Muscle of leg (tissue), 11 donors: ENCODE results near the gene ADK. TPM values are rescaled to one million over a fixed set of nuclear protein-coding genes. Genes with fewer than 3 reads are reported as not detected.
"Not testable (repeated sequence)": the region's sequence is repeated elsewhere in the genome, so short reads cannot be mapped to it uniquely, and the experiment has no call there.

Source experiments
- DNase-seq: peaks from one replicate; pipeline ENCODE4 v3.0.0; 2013
- H3K27ac ChIP-seq: one replicate; pipeline ENCODE4 v1.5.1; 2013; ENCODE audit warnings: mild to moderate bottlenecking, low read length, control low read depth
- H3K27me3 ChIP-seq: one replicate; pipeline ENCODE4 v1.6.1; 2013; ENCODE audit warnings: low read length; ENCODE audit not compliant: control insufficient read depth, insufficient read depth
- H3K36me3 ChIP-seq: one replicate; pipeline ENCODE4 v1.6.1; 2013; ENCODE audit warnings: low read length; ENCODE audit not compliant: control insufficient read depth, insufficient read depth
- H3K4me1 ChIP-seq: one replicate; pipeline ENCODE4 v1.6.1; 2013; ENCODE audit warnings: low read length; ENCODE audit not compliant: control insufficient read depth, insufficient read depth
- H3K4me3 ChIP-seq: one replicate; pipeline ENCODE4 v1.5.1; 2013; ENCODE audit warnings: low read length, control low read depth
- H3K9me3 ChIP-seq: replicated peaks from 2 replicates; pipeline ENCODE4 v1.6.1; 2013; ENCODE audit warnings: low read depth, low read length; ENCODE audit not compliant: control insufficient read depth
- WGBS: methylation state at CpG from one replicate; pipeline ENCODE4 v1.1.5; 2013; ENCODE audit warnings: missing lambda C conversion rate; ENCODE audit not compliant: insufficient coverage; 5-methylcytosine and 5-hydroxymethylcytosine counted together
- polyA plus RNA-seq, 8 donors: library from polyadenylated mRNA; unstranded; fragments of 120-200 nt; gene quantifications; one replicate each; pipeline versions ENCODE4 v1.2.1 to v1.2.3, GENCODE V29; 2013; ENCODE audit warnings: inconsistent platforms in 1 of 8, low replicate concordance in 1 of 8; ENCODE audit not compliant: insufficient read length in 8 of 8, insufficient read depth in 1 of 8
- total RNA-seq: library from RNA; stranded (reverse); fragments of 120-200 nt; gene quantifications from one replicate; pipeline ENCODE4 v1.2.4, GENCODE V29; 2013

The ADK gene
- total and polyA plus RNA-seq, 9 donors, result 28.8 to 37.2 (median 34.4) TPM

DNA sequence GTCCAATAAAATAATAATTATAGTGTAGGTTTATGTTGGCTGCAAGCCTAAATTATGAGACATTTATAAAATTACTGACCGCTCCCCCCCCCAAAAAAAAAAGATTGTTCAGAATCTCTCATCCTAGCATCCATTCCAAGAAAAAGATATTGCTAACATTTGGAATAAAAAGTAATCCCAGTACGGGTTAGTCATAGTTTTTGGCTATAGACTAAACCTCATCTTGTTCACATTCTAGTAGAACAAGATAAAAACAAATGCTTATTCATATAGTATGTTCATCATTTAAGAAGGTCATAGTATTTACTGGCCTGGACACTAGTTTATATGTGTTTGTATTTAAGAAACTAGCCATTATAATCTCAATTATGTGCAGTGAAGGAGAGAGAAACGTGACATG is 44.0 kb downstream of the ADK start:
- no peaks in the 10 kb centered on the region for H3K9me3 ChIP-seq
- H3K4me1 ChIP-seq, result peaks cover 4% of the 10 kb centered on the region
- H3K27me3 ChIP-seq, result no peaks in the 10 kb centered on the region
- H3K36me3 ChIP-seq, result no peaks in the 10 kb centered on the region
- DNase-seq, result peak; percentile 90
- no peak overlapping the region for H3K4me3 ChIP-seq
- WGBS, result no CpG with 5 or more reads among the region's 3 CpGs
- H3K27ac ChIP-seq, result no peak overlapping the region

DNA sequence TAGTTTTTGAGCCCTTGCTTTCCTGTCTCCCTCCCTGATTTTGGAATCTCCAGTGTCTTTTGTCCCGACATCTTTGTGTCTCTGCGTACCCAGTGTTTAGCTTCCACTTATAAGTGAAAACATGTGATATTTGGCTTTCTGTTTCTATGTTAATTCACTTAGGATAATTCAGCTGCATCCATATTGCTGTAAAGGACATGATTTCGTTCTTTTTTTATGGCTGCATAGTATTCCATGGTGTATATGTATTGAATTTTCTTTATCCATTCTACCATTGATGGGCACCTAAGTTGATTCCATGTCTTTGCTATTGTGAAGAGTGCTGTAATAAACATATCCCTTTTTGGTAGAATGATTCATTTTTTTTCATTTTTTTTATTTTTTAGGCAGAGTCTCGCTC is 48.3 kb downstream of the ADK start:
- H3K4me1 ChIP-seq, result no peaks in the 10 kb centered on the region
- no peak overlapping the region for H3K27ac ChIP-seq
- WGBS, result no CpG with 5 or more reads among the region's 4 CpGs
- no peaks in the 10 kb centered on the region for H3K9me3 ChIP-seq
- no peak overlapping the region for H3K4me3 ChIP-seq
- no peaks in the 10 kb centered on the region for H3K27me3 ChIP-seq
- H3K36me3 ChIP-seq, result no peaks in the 10 kb centered on the region
- DNase-seq, result no peak

DNA sequence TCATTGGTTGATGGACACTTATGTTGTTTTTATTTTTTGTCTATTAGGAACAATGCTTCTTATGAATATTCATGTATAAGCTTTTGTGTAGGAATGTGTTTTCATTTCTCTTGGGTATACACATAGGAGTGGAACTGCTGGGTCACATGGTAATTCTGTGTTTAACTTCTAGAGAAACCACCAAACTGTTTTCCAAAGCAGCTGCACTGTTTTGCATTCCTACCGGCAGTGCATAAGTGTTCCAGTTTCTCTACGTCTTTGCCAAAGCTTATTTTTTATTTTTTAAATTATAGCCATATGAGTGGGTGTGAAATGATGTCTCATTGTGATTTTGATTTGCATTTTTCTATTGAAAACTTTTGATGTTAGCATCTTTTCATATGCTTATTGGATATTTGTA is 51.3 kb downstream of the ADK start:
- no peaks in the 10 kb centered on the region for H3K9me3 ChIP-seq
- no peaks in the 10 kb centered on the region for H3K27me3 ChIP-seq
- no peak overlapping the region for H3K4me3 ChIP-seq
- no peak overlapping the region for H3K27ac ChIP-seq
- H3K4me1 ChIP-seq, result peaks cover 11% of the 10 kb centered on the region
- no peaks in the 10 kb centered on the region for H3K36me3 ChIP-seq
- peak; percentile 75 for DNase-seq
- no CpG with 5 or more reads among the region's 2 CpGs for WGBS

DNA sequence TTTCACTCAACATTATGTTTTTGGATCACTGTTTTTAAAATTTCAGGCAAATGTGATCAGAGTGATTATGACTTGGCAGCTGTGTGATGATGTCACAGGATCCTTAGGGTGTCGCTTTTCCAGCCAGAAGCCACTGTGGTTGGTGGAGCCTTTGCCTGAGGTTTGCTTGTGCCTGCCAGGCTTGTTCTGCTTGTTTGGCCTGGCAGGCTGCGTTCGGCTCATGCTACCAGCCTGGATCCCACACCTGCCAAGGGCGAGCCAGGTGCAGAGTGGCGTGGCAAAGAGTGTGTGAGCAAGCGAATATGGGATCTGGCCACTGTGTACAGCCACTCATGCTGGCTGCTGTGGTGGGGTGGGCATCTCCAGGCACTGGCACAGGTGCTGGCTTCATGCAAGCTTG is 55.7 kb downstream of the ADK start:
- no peaks in the 10 kb centered on the region for H3K27me3 ChIP-seq
- H3K4me3 ChIP-seq, result no peak overlapping the region
- DNase-seq, result peak; percentile 44
- peak overlapping the region; percentile 92 for H3K27ac ChIP-seq
- H3K36me3 ChIP-seq, result no peaks in the 10 kb centered on the region
- no peaks in the 10 kb centered on the region for H3K9me3 ChIP-seq
- H3K4me1 ChIP-seq, result peaks cover 26% of the 10 kb centered on the region
- WGBS, result 79% methylated on average over 6 of the region's 6 CpGs

DNA sequence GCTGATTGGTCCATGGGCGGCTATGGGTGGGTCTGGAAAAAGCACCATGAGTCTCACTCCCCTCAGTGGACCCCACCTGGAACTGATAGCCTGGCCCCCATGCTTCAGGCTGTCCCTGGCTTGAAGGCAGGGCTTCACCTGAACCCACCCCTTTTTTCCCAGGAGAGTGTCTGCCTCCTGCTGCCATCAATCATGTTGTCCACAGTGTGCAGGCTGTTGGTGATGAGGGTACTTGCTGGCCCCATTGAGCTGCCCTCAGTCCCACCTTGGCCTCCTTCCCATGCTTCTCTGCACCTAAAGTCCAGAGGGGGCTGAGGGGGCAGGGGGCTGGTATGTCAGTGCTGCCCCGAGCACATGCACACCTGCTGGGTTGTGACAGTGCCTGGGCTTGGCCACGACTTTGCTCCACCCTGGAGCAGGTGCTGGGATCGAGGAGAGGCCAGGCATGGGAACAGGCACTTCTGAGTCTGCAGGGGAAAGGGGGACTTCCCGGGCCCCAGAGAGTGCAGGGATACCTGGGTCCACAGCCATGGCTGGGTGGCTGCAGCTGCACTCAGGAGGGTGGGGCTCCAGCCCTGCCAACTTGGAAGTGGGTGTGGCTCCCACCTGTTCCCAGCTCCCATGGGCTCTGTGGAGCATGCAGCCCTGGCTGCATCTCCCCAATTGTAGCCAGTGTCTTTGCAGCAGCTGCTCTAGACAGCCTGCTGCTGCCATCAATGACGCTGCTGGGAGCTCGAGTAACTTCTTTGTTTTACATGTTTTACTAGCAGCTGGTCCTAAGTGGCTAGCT is 56.9 kb downstream of the ADK start:
- Histone ChIP-seq H3K27ac (peak overlapping the region; percentile 92), H3K27me3 (no peaks in the 10 kb centered on the region), H3K4me1 (peaks cover 26% of the 10 kb centered on the region), H3K4me3 (no peak overlapping the region), H3K36me3 (no peaks in the 10 kb centered on the region), H3K9me3 (no peaks in the 10 kb centered on the region)
- 56% methylated on average over 5 of the region's 7 CpGs for WGBS
- peak; percentile 93 for DNase-seq

DNA sequence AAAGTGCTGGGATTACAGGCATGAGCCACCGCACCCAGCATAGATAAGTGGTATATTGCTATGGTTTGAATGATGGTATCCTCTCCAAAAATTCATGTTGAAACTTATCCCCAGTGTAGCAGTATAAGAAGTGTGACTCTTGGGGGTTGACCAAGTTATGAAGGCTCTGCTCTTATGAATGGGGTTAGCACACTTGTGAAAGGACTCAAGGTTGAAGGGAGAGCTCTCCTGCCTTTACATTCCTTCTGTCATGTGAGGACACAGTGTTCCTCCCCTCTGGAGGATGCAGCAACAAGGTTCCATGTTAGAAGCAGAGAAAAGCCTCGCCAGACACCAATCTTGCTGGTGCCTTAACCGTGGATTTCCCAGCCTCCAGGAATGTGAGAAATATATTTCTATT is 58.0 kb downstream of the ADK start:
- Histone ChIP-seq H3K9me3 (no peaks in the 10 kb centered on the region), H3K27ac (peak overlapping the region; percentile 92), H3K4me1 (peaks cover 26% of the 10 kb centered on the region), H3K36me3 (no peaks in the 10 kb centered on the region), H3K4me3 (no peak overlapping the region), H3K27me3 (no peaks in the 10 kb centered on the region)
- WGBS, result no CpG with 5 or more reads among the region's 3 CpGs
- no peak for DNase-seq

DNA sequence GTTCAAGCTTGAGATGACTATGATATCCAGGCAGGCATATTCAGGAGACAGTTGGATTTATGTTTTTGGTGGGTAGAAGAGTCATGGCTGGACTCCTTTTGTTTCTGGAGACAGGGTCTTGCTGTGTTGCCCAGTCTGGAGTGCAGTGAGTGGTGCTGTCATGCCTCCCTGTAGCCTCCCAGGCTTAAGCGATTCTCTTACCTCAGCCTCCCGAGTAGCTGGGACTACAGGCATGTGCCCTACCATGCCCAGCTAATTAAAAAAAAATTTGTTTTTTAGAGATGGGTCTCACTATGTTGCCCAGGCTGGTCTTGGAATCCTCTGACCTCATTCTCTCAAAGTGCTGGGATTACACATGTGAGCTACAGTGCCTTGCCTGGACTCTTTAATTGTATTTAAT is 62.0 kb downstream of the ADK start:
- DNase-seq, result no peak
- no peaks in the 10 kb centered on the region for H3K9me3 ChIP-seq
- no peaks in the 10 kb centered on the region for H3K27me3 ChIP-seq
- peaks cover 8% of the 10 kb centered on the region for H3K4me1 ChIP-seq
- no peaks in the 10 kb centered on the region for H3K36me3 ChIP-seq
- no peak overlapping the region for H3K4me3 ChIP-seq
- no CpG with 5 or more reads among the region's 2 CpGs for WGBS
- no peak overlapping the region for H3K27ac ChIP-seq

DNA sequence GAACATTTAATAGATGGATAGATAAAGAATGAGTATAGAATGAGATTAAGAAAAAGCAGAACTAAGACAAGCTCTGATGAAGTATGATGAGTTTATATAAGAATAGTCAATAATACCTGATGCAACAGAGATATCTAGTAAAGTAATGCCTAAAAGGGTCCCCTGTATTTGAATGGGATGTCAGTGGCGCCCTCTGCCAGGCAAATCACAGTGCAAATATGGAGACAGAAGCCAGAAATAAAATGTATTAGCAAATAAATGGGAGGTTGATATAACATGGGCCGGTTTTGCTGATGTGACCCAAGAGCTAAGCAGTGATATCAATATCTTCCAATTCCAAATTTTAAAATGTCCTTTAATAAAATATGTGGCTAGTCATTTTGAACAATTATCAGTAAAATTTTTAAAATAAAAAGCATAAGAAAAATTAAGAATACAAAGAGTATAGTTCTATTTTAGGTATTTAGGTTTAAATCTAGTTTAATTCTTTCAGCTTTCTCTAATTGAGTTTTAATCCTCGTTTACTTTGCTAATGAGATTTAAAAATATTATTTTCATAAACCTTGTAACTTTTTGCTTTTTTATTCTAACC is 62.6 kb downstream of the ADK start:
- Histone ChIP-seq H3K9me3 (no peaks in the 10 kb centered on the region), H3K27ac (no peak overlapping the region), H3K36me3 (no peaks in the 10 kb centered on the region), H3K4me3 (no peak overlapping the region), H3K4me1 (peaks cover 5% of the 10 kb centered on the region), H3K27me3 (no peaks in the 10 kb centered on the region)
- DNase-seq, result peak; percentile 62
- WGBS, result 83% methylated on average over 1 of the region's 3 CpGs

DNA sequence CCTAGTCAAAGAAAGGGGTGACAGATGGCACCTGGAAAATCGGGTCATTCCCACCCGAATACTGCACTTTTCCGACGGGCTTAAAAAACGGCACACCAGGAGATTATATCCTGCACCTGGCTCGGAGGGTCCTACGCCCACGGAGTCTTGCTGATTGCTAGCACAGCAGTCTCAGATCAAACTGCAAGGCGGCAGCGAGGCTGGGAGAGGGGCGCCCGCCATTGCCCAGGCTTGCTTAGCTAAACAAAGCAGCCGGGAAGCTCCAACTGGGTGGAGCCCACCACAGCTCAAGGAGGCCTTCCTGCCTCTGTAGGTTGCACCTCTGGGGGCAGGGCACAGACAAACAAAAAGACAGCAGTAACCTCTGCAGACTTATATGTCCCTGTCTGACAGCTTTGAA is 66.1 kb downstream of the ADK start:
- not testable (repeated sequence) for H3K27ac ChIP-seq, DNase-seq
- 98% methylated on average over 8 of the region's 13 CpGs for WGBS

DNA sequence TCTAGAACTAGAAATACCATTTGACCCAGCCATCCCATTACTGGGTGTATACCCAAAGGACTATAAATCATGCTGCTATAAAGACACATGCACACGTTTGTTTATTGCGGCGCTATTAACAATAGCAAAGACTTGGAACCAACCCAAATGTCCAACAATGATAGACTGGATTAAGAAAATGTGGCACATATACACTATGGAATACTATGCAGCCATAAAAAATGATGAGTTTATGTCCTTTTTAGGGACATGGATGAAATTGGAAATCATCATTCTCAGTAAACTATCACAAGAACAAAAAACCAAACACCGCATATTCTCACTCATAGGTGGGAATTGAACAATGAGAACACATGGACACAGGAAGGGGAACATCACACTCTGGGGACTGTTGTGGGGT is 71.4 kb downstream of the ADK start:
- not testable (repeated sequence) for H3K9me3 ChIP-seq, DNase-seq, H3K27ac ChIP-seq, H3K4me1 ChIP-seq, H3K36me3 ChIP-seq, H3K27me3 ChIP-seq, H3K4me3 ChIP-seq
- no CpG with 5 or more reads among the region's 4 CpGs for WGBS

More for the DNA sequence above, 66.1 kb downstream of the ADK start:
- not testable (repeated sequence) for H3K9me3 ChIP-seq, H3K27me3 ChIP-seq, H3K36me3 ChIP-seq, H3K4me3 ChIP-seq, H3K4me1 ChIP-seq
